ENCODE results near the gene UGT2B17.
"Not testable (repeated sequence)": the region's sequence is repeated elsewhere in the genome, so short reads cannot be mapped to it uniquely, and the experiment has no call there.

The UGT2B17 gene

GRCh38 chr4:68576272-68577125 is at the start of gene UGT2B17:
UGT2B17 (minus strand) TSS chr4:68576322; CDS start chr4:68568484, 7,838 bp downstream.
- no peak for DNase-seq (ENCODE audit: low spot score)

GRCh38 chr4:68622731-68623130 is 46.6 kb upstream of the UGT2B17 start:
- not testable (repeated sequence) for DNase-seq (ENCODE audit: low spot score)

- no peak for DNase-seq (ENCODE audit: low spot score)
Observed at GRCh38 chr4:68617003-68617698, 41.0 kb upstream of the UGT2B17 start.

GRCh38 chr4:68615699-68616422 is 39.7 kb upstream of the UGT2B17 start:
- DNase-seq (ENCODE audit: low spot score): no peak

GRCh38 chr4:68613752-68614151 is 37.6 kb upstream of the UGT2B17 start:
- no peak for DNase-seq (ENCODE audit: low spot score)

- DNase-seq (ENCODE audit: low spot score): no peak
Observed at GRCh38 chr4:68606240-68606639, 30.1 kb upstream of the UGT2B17 start.

GRCh38 chr4:68599150-68599549 is 23.0 kb upstream of the UGT2B17 start:
- no peak for DNase-seq (ENCODE audit: low spot score)

GRCh38 chr4:68597482-68597881 is 21.4 kb upstream of the UGT2B17 start:
- DNase-seq (ENCODE audit: low spot score): no peak

GRCh38 chr4:68594678-68595077 is 18.6 kb upstream of the UGT2B17 start:
- DNase-seq (ENCODE audit: low spot score): no peak

- no peak for DNase-seq (ENCODE audit: low spot score)
Observed at GRCh38 chr4:68593112-68593511, 17.0 kb upstream of the UGT2B17 start.

GRCh38 chr4:68592673-68593072 is 16.6 kb upstream of the UGT2B17 start:
- no peak for DNase-seq (ENCODE audit: low spot score)

GRCh38 chr4:68591204-68591603 is 15.1 kb upstream of the UGT2B17 start:
- no peak for DNase-seq (ENCODE audit: low spot score)

- no peak for DNase-seq (ENCODE audit: low spot score)
Observed at GRCh38 chr4:68589790-68590189, 13.7 kb upstream of the UGT2B17 start.

- DNase-seq (ENCODE audit: low spot score): no peak
Observed at GRCh38 chr4:68582339-68582717, 6.2 kb upstream of the UGT2B17 start.

- DNase-seq (ENCODE audit: low spot score): no peak
Observed at GRCh38 chr4:68581383-68582338, 5.5 kb upstream of the UGT2B17 start.

GRCh38 chr4:68577590-68577989 is 1.5 kb upstream of the UGT2B17 start:
- DNase-seq (ENCODE audit: low spot score): no peak

GRCh38 chr4:68575636-68576035 is 486 bp downstream of the UGT2B17 start:
- DNase-seq (ENCODE audit: low spot score): not testable (repeated sequence)

- DNase-seq (ENCODE audit: low spot score): no peak
Observed at GRCh38 chr4:68575081-68575480, 1.0 kb downstream of the UGT2B17 start.

GRCh38 chr4:68572653-68573170 is 3.4 kb downstream of the UGT2B17 start:
- DNase-seq (ENCODE audit: low spot score): no peak

GRCh38 chr4:68570122-68570507 is 6.0 kb downstream of the UGT2B17 start:
- DNase-seq (ENCODE audit: low spot score): no peak

- DNase-seq (ENCODE audit: low spot score): no peak
Observed at GRCh38 chr4:68569466-68570121, 6.5 kb downstream of the UGT2B17 start.

All from COLO829 (cell line).